HG03097 (cell line): Measurements from ENCODE around the gene OR2A25.
"Not testable (repeated sequence)": the region's sequence is repeated elsewhere in the genome, so short reads cannot be mapped to it uniquely, and the experiment has no call there.

Experiments
- ATAC-seq: cut with Tn5 transposase; IDR thresholded peaks from one replicate; pipeline ENCODE4 v1.9.1; 2021; ENCODE audit not compliant: unreplicated experiment, low FRiP score

The OR2A25 gene, protein sequence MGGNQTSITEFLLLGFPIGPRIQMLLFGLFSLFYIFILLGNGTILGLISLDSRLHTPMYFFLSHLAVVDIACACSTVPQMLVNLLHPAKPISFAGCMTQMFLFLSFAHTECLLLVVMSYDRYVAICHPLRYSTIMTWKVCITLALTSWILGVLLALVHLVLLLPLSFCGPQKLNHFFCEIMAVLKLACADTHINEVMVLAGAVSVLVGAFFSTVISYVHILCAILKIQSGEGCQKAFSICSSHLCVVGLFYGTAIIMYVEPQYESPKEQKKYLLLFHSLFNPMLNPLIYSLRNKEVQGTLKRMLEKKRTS

DNA sequence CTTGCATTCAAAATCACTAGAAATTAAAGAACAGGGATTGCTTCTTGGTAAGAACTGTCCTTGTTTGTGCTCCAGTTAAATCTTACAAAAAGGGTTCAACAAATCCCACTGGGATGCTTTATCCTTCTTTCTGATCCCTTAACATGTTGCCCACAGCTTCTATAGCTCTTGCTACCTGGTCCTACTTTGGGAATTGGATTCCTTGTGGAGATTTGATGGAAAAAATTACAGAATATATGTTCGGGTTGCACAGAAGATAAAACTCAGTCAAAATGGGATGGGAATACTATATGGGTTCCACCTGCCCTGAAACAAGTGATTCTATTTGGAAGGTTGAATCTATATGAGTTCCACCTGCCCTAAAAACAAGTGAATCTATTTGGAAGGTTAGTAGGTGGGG lies at the start of gene OR2A25:
Gene OR2A25 (plus strand): TSS at position 301 of the 400 bp plus-strand sequence. CDS start 4,409 bp downstream, outside the sequence.
- ATAC-seq = no peak

- ATAC-seq = no peak
These were observed 49.3 kb upstream of the OR2A25 start for GRCh38 chr7:144020340-144020739.

- no peak for ATAC-seq
These were observed 47.4 kb upstream of the OR2A25 start for GRCh38 chr7:144022169-144022568.

DNA sequence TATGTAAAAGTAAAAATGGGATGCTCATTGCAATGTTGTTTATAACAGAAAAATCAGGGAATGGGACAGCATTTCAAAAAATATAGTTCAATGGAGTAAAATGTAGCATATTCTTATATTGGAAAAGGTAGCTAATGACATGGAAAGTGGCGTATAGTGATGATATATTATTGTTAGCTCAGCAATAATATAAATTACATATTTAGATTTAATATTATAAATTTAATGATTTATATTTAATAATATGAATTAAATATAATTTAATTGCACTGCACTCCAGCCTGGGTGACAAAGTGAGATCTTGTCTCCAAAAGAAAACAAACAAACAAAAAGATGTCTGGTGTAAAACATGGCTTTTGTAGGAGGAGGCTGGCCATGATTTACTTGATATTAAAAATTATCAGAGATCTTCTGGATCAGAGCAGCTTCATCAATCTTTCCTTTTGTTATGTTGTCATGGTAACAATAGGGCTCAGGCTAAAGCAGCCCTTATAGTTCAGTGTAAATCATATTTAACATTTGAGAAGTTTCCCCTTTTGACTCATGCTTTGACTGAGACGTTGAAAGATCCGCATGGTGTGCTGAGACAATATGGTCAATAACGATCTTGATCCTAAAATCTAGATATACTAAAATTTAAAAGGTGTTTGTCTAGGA lies 46.3 kb upstream of the OR2A25 start:
- no peak for ATAC-seq

GRCh38 chr7:144024213-144024612 lies 45.4 kb upstream of the OR2A25 start:
- ATAC-seq = no peak

DNA sequence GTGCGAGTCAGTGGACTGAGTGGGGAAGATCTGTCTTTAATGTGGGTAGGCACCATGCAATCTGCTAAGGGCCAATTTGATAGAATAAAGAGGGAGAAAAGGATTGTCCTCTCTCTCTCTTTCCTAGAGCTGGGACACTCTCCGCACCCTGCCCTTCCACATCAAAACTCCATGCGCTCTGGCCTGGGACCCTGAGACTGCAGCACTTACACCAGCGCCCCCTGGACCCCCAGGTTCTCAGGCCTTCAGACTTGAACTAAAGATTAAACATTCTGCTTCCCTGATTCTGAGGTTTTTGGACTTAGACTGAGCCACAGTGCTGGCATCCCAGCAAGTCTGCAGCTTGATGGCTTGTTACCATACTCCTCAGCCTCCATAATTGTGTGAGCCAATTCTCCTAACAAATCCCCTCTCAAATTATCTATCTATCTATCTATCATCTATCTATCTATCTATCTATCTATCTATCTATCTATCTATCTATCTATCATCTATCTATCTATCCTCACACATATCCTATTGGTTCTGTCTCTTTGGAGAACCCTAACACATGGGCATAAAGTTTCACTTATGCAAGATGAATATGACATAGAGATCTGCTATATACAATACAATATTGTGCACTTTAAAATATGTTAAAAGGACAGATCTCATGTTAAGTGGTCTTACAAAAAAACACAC lies 43.3 kb upstream of the OR2A25 start:
- no peak for ATAC-seq

- no peak for ATAC-seq
These were observed 42.5 kb upstream of the OR2A25 start for GRCh38 chr7:144027070-144027469.

DNA sequence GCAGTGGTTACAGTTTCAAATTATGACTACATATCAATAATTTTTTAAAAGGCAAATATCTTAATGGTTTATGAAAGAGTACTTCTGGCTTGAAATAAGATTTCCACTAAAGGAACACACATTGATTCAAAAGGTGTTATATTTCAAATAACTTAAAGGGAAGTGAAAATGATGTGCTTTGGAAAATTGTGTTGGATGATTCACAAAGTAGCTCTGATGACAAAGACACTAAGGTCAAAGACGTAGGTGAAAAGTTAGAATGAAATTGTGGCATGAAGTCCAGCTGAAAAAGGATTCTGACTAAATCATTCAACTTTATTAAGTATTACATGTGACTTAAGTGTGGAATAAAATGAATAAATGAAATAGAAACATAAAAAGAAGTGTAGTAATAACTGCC lies 41.6 kb upstream of the OR2A25 start:
- no peak for ATAC-seq

GRCh38 chr7:144028547-144028946 lies 41.1 kb upstream of the OR2A25 start:
- ATAC-seq = no peak

GRCh38 chr7:144032516-144032915 lies 37.1 kb upstream of the OR2A25 start:
- no peak for ATAC-seq

DNA sequence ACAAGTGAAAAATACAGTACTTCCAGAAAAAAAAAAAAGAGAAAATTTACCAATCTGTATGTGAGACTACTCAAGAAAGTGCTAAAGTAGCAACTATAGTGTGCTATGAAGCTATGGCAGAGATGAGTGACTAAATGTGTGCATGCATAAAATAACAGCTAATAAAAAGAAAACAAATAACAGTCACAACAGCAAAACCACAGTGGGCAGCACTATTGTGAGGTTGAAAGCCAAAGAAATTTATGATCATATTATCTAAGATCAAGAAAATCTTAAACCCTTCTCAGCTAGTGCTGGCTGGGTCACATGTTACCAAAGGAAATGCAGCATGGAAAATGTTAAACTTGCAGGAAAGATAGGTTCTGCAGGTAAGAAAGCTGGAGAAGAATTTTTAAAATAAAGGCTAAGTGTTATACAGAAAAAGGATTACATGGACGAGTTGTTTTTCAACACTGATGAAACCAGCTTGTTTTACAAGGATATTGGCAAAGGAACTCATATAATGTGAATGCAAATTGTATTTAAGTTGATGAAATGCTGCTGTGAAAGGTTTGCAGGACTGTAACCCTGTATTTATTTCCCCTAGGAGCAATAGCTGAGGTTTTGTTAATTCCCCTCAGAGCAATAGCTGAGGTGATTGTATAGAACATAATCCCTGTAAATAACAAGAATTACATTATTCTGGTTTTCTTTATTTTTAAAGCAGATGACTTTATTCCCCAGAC lies 36.5 kb upstream of the OR2A25 start:
- no peak for ATAC-seq

GRCh38 chr7:144035385-144035784 lies 34.2 kb upstream of the OR2A25 start:
- no peak for ATAC-seq

DNA sequence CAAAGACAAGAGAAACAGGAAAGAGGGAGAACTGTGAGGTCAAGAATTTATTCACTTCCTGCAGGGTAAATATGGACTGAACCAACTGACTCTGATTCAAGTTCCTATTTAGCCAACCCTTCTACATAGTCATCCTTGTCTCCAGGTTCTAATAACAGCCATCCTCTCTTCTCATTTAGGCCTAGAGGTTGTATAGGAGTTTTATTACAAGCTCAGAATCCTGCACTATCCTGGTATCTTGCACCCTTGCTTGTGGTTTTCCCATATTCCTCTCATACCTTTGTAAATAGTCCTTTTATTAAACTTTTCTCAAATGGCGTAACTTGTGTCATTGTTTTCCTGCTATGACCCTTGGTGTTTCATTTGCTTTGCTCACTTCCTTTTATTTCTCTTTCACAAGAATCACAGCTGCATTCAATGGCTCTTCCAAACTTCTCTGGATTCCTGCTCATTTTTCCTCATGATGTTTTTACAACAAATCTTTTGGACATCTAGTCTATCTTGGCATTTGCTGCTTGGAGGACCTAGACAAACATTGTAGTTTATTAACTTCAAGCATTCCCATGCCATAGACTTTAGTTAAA lies 33.2 kb upstream of the OR2A25 start:
- ATAC-seq = no peak

DNA sequence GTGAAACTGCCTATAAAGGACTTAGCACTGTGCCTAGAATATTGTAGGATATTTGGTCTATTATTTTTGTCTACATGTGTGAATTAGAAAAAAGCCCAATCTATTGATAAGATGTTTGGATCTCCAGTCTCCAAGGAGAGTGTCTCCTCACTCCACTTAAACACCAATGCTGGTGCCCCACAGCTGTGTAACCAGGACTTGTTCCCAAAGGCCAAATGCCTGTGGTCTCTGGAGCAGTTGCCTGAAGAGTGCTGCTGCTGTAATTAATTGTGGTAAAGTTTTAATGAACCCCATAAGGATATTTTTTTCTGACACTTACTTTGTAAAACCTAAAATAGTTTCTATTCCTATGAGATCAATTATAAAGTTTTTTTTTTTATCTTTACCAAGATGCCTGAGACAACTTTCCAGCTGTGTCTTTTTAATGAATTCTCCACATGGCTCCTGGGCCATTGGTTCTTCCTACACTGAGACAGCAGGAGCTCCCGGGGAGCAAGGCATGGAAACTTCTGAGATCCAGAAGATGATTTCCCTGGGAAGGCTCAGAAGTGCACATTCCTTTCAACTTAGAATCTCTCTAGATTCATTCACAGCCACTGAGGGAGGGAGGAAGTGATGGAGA lies 32.1 kb upstream of the OR2A25 start:
- no peak for ATAC-seq

DNA sequence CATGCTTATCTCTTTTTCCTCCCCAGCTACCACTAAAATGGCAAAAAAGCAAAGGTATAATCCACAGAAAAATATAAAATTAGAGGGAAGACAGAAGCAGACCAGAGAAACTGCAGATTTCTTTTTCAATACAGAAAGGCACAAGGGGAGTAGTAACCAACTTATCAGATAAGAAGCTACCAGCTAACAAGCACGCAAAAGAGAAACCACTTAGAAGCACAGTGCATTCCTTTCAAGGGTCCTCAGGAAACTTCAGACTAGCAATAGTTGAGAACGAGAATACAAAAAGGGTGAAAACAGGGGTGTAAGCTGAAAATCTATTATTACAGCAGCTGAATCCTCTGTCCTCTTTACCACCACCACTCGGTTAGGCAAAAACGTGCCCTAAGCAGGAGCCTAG lies 30.7 kb upstream of the OR2A25 start:
- no peak for ATAC-seq

DNA sequence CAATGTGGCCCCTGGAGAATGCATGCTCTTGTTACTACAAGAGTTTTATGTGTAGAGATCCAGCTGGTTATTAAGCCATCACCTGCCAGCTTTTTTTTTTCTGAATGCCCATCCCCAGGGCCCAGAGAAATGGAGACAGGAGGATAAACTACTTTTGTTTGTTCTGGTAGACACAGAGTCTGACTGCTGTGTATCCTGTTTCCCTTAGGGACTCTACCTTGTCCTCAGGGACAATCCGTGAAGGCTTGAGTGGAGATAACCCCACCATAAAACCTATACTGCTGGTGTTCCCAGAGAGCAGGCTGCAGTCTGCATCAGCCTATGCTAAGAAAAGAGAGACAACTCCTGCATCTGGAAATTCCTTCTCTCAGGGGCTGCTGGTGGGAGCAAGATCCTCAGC lies 21.0 kb upstream of the OR2A25 start, which contains the start of gene OR2A5:
Gene OR2A5 (plus strand): TSS at position 301 of the 400 bp plus-strand sequence. CDS start 1,454 bp downstream, outside the sequence.
- ATAC-seq = no peak

- ATAC-seq = no peak
These were observed 20.1 kb upstream of the OR2A25 start for GRCh38 chr7:144049491-144049890.

DNA sequence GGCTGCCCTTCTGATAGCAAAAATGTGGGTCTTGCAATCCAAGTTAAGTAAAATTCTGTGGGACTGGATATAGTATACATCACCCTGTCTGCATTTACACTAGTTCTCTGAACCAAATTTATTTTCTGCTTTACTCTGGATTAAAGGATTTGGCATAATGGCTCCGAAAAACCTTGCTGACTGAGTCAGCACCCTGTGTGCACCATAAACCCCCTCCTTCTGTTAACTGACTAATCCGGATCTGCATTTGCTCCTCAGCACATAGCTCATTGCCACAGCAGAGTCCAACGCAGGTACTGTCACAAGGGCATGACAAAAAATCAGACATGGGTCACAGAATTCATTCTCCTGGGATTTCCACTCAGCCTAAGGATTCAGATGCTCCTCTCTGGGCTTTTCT lies 19.5 kb upstream of the OR2A25 start:
- ATAC-seq = no peak

DNA sequence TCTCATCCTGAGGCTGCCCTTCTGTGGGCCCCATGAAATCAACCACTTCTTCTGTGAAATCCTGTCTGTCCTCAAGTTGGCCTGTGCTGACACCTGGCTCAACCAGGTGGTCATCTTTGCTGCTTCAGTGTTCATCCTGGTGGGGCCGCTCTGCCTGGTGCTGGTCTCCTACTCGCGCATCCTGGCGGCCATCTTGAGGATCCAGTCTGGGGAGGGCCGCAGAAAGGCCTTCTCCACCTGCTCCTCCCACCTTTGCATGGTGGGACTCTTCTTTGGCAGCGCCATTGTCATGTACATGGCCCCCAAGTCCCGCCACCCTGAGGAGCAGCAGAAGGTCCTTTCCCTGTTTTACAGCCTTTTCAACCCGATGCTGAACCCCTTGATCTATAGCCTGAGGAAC lies 18.7 kb upstream of the OR2A25 start:
- not testable (repeated sequence) for ATAC-seq

DNA sequence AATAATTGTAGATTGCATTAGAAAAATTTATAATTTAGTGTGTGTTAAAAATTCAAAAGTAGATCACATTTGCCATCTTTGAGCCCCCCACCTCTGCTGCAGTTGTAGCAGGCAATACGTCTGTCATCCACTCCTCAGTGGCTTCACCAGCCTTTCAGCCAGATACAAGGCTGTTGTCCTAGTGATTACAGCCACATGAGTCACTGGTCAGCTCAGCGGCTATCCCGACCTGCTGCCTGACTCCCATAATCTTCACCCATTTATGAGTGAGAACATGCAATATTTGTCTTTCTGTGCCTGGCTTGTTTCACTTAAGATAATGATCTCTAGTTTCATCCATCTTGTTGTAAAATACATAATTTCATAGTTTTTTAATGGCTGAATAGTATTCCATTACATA lies 11.7 kb upstream of the OR2A25 start:
- no peak for ATAC-seq
